HEK293 (cell line): ENCODE measurements around the gene KIAA0586.

ENCODE experiments used
- CTCF ChIA-PET: fragments of 350-600 bp; formaldehyde crosslinking; extraction: SDS; loops from one replicate; lab custom pipeline; 2021; ENCODE audit warnings: antibody characterized with exemption; lab: Yijun Ruan, JAX
- POLR2A ChIA-PET: fragments of 300-600 bp; formaldehyde crosslinking; extraction: SDS; loops from one replicate; lab custom pipeline; 2020; ENCODE audit warnings: antibody characterized with exemption, inconsistent platforms; lab: Yijun Ruan, JAX
- H3K27ac ChIP-seq: fragments of 200-500 bp; sonication (Bioruptor generic); 2 replicates; pipeline ENCODE4 v1.5.1; 2014; ENCODE audit warnings: low read depth, low read length, control low read depth, inconsistent platforms; ENCODE audit errors: extremely low read depth
- H3K36me3 ChIP-seq, 2 experiments: fragments of 200-500 bp in 1 of 2; sonication (Bioruptor generic) in 1 of 2; 1 replicate in 1 of 2; 2 replicates in 1 of 2; pipeline ENCODE4 v1.5.1; 2014 to 2017; ENCODE audit warnings: inconsistent platforms in 2 of 2, low read length in 2 of 2; ENCODE audit not compliant: control insufficient read depth in 2 of 2, insufficient read depth in 1 of 2
- H3K4me1 ChIP-seq: fragments of 200-500 bp; sonication (Bioruptor generic); 2 replicates; pipeline ENCODE4 v1.5.1; 2014; ENCODE audit warnings: mild to moderate bottlenecking, low read length, inconsistent platforms; ENCODE audit not compliant: control insufficient read depth, insufficient read depth
- H3K4me3 ChIP-seq: 2 replicates; pipeline ENCODE4 v1.5.1; 2011; ENCODE audit warnings: low read depth, mild to moderate bottlenecking, control low read depth, low read length, moderate library complexity
- H3K9me3 ChIP-seq: fragments of 200-500 bp; sonication (Bioruptor generic); 2 replicates; pipeline ENCODE4 v1.5.1; 2014; ENCODE audit warnings: low read depth, low read length, inconsistent platforms; ENCODE audit not compliant: control insufficient read depth, insufficient read depth
- EGR2 ChIP-seq: fragments of 450-650 bp; formaldehyde crosslinking; IDR thresholded peaks from 2 replicates; pipeline ENCODE4 v1.5.1; 2016; ENCODE audit warnings: low read depth, missing biosample characterization, missing genetic modification characterization
- GLI2 ChIP-seq: fragments of 450-650 bp; formaldehyde crosslinking; IDR thresholded peaks from 2 replicates; pipeline ENCODE4; 2017; ENCODE audit warnings: missing biosample characterization, missing genetic modification characterization, low read depth, borderline replicate concordance
- GLIS1 ChIP-seq: fragments of 450-650 bp; formaldehyde crosslinking; IDR thresholded peaks from 2 replicates; pipeline ENCODE4 v1.5.1; 2016; ENCODE audit warnings: missing biosample characterization, missing genetic modification characterization
- GLIS2 ChIP-seq: fragments of 450-650 bp; formaldehyde crosslinking; IDR thresholded peaks from 2 replicates; pipeline ENCODE4 v1.5.1; 2016; ENCODE audit warnings: missing biosample characterization, missing genetic modification characterization
- HOXC10 ChIP-seq: sonication (generic); formaldehyde crosslinking; IDR thresholded peaks from 2 replicates; pipeline ENCODE4 v1.8.1; 2023; ENCODE audit warnings: mild to moderate bottlenecking, missing genetic modification reagents
- INSM2 ChIP-seq: fragments of 450-650 bp; formaldehyde crosslinking; IDR thresholded peaks from 2 replicates; pipeline ENCODE4 v1.5.1; 2016; ENCODE audit warnings: missing biosample characterization, missing genetic modification characterization
- KLF10 ChIP-seq: fragments of 450-650 bp; IDR thresholded peaks from 2 replicates; pipeline ENCODE4 v1.5.1; 2018; ENCODE audit warnings: missing biosample characterization, mild to moderate bottlenecking, missing genetic modification characterization
- OSR2 ChIP-seq: fragments of 450-650 bp; formaldehyde crosslinking; IDR thresholded peaks from 2 replicates; pipeline ENCODE4 v1.5.1; 2016; ENCODE audit warnings: missing biosample characterization, missing genetic modification characterization
- REPIN1 ChIP-seq: fragments of 450-650 bp; formaldehyde crosslinking; IDR thresholded peaks from 2 replicates; pipeline ENCODE4 v1.5.1; 2017; ENCODE audit warnings: missing biosample characterization, missing genetic modification characterization, low read depth
- SCRT2 ChIP-seq: fragments of 450-650 bp; formaldehyde crosslinking; IDR thresholded peaks from 2 replicates; pipeline ENCODE4 v1.5.1; 2016; ENCODE audit warnings: missing biosample characterization, missing genetic modification characterization
- SETDB1 ChIP-seq: IDR thresholded peaks from one replicate; pipeline ENCODE4 v1.6.1; 2017; ENCODE audit warnings: mild to moderate bottlenecking, low read length, moderate library complexity, mixed read lengths; ENCODE audit not compliant: insufficient read length
- ZBTB1 ChIP-seq: fragments of 450-650 bp; formaldehyde crosslinking; IDR thresholded peaks from 2 replicates; pipeline ENCODE4 v1.5.1; 2016; ENCODE audit warnings: missing biosample characterization, missing genetic modification characterization
- ZBTB20 ChIP-seq: fragments of 450-650 bp; formaldehyde crosslinking; IDR thresholded peaks from 2 replicates; pipeline ENCODE4 v1.5.1; 2016; ENCODE audit warnings: missing biosample characterization, missing genetic modification characterization
- ZBTB48 ChIP-seq: fragments of 450-650 bp; formaldehyde crosslinking; IDR thresholded peaks from 2 replicates; pipeline ENCODE4 v1.5.1; 2016; ENCODE audit warnings: missing biosample characterization, missing genetic modification characterization
- ZNF174 ChIP-seq: fragments of 450-650 bp; formaldehyde crosslinking; IDR thresholded peaks from 2 replicates; pipeline ENCODE4 v1.5.0; 2017; ENCODE audit warnings: missing biosample characterization, mild to moderate bottlenecking, missing genetic modification characterization
- ZNF175 ChIP-seq: fragments of 450-650 bp; formaldehyde crosslinking; IDR thresholded peaks from 2 replicates; pipeline ENCODE4 v1.5.1; 2016; ENCODE audit warnings: missing biosample characterization, missing genetic modification characterization
- ZNF335 ChIP-seq: fragments of 450-650 bp; formaldehyde crosslinking; conservative IDR thresholded peaks from 2 replicates; pipeline ENCODE4 v1.5.1; 2016; ENCODE audit warnings: missing biosample characterization, missing genetic modification characterization
- ZNF362 ChIP-seq: fragments of 450-650 bp; formaldehyde crosslinking; IDR thresholded peaks from 2 replicates; pipeline ENCODE4 v1.5.1; 2016; ENCODE audit warnings: missing biosample characterization, missing genetic modification characterization
- ZNF404 ChIP-seq: fragments of 450-650 bp; formaldehyde crosslinking; IDR thresholded peaks from 2 replicates; pipeline ENCODE4 v1.5.1; 2017; ENCODE audit warnings: missing biosample characterization, missing genetic modification characterization
- ZNF423 ChIP-seq: fragments of 450-650 bp; formaldehyde crosslinking; IDR thresholded peaks from 2 replicates; pipeline ENCODE4 v1.5.1; 2016; ENCODE audit warnings: missing biosample characterization, missing genetic modification characterization
- ZNF449 ChIP-seq: fragments of 450-650 bp; formaldehyde crosslinking; IDR thresholded peaks from 2 replicates; pipeline ENCODE4 v1.5.1; 2017; ENCODE audit warnings: missing biosample characterization, mild to moderate bottlenecking, missing genetic modification characterization, moderate library complexity
- ZNF530 ChIP-seq: fragments of 450-650 bp; formaldehyde crosslinking; IDR thresholded peaks from 2 replicates; pipeline ENCODE4 v1.5.1; 2016; ENCODE audit warnings: low read depth, missing biosample characterization, missing genetic modification characterization
- ZNF626 ChIP-seq: fragments of 450-650 bp; sonication (Bioruptor Pico); formaldehyde crosslinking; IDR thresholded peaks from 2 replicates; pipeline ENCODE4 v1.5.1; 2018; ENCODE audit warnings: missing biosample characterization, missing genetic modification characterization, inconsistent platforms
- ZNF639 ChIP-seq: fragments of 450-650 bp; formaldehyde crosslinking; IDR thresholded peaks from 2 replicates; pipeline ENCODE4 v1.5.1; 2016; ENCODE audit warnings: missing biosample characterization, missing genetic modification characterization
- ZNF777 ChIP-seq: fragments of 450-650 bp; formaldehyde crosslinking; IDR thresholded peaks from 2 replicates; pipeline ENCODE4 v1.5.1; 2017; ENCODE audit warnings: missing biosample characterization, missing genetic modification characterization, borderline replicate concordance
- ZNF837 ChIP-seq: fragments of 450-650 bp; formaldehyde crosslinking; IDR thresholded peaks from 2 replicates; pipeline ENCODE4 v1.5.1; 2016; ENCODE audit warnings: missing biosample characterization, missing genetic modification characterization
- ZSCAN16 ChIP-seq: fragments of 450-650 bp; formaldehyde crosslinking; IDR thresholded peaks from 2 replicates; pipeline ENCODE4 v1.5.1; 2016; ENCODE audit warnings: missing biosample characterization, missing genetic modification characterization
- ZSCAN18 ChIP-seq: fragments of 450-650 bp; formaldehyde crosslinking; IDR thresholded peaks from 2 replicates; pipeline ENCODE4 v1.5.1; 2016; ENCODE audit warnings: missing biosample characterization, missing genetic modification characterization
- ZSCAN23 ChIP-seq: fragments of 450-650 bp; formaldehyde crosslinking; IDR thresholded peaks from 2 replicates; pipeline ENCODE4 v1.5.1; 2016; ENCODE audit warnings: missing biosample characterization, missing genetic modification characterization
- ZSCAN30 ChIP-seq: fragments of 450-650 bp; IDR thresholded peaks from 2 replicates; pipeline ENCODE4 v1.5.1; 2018; ENCODE audit warnings: missing biosample characterization, mild to moderate bottlenecking, missing genetic modification characterization, moderate library complexity
- ZXDB ChIP-seq: fragments of 450-650 bp; formaldehyde crosslinking; IDR thresholded peaks from 2 replicates; pipeline ENCODE4 v1.5.1; 2016; ENCODE audit warnings: missing biosample characterization, missing genetic modification characterization

KIAA0586 gene

GRCh38 chr14:58427281-58428117 lies at the start of gene KIAA0586, which contains the start of gene TIMM9:
Gene KIAA0586 (plus strand): TSS chr14:58427719. CDS start chr14:58428265, 546 bp downstream.
Gene TIMM9 (minus strand): TSS chr14:58427531. CDS start chr14:58411945, 15,586 bp downstream.
- Histone ChIP-seq H3K27ac (peak within 1 kb of the TSS; percentile 81), H3K36me3 (peaks cover 32 to 34% of the 10 kb centered on the region in 2 experiments), H3K9me3 (no peaks in the 10 kb centered on the region), H3K4me3 (peak within 1 kb of the TSS; percentile 65), H3K4me1 (no peaks in the 10 kb centered on the region)
- CTCF ChIA-PET = interaction anchor here (0.6 to 1.6 kb wide), 6 partner anchors 32 to 879 kb away, joined by 3 to 8 read pairs (median 4); partner anchors contain the start of gene TOMM20L
- POLR2A ChIA-PET = interaction anchor here (0.5 to 1.8 kb wide), 12 partner anchors 15 to 251 kb away, joined by 3 to 16 read pairs (median 4); partner anchors contain the start of genes ARID4A, PSMA3 and TOMM20L
- TF ChIP-seq ZNF449 (tag by site-specific recombination) (0 out of 2 replicates have a peak, but pooled peaks have one; percentile 19), GLIS2 (no peak), REPIN1 (tag by site-specific recombination) (peak; percentile 7; the same call in 1 of the 2 replicates), ZBTB48 (peak; percentile 92), ZNF335 (tag by site-specific recombination) (peak; percentile 65), ZNF837 (tag by site-specific recombination) (no peak), SETDB1 (peak; percentile 82), ZSCAN16 (tag by site-specific recombination) (0 out of 2 replicates have a peak, but pooled peaks have one; percentile 15), ZXDB (peak; percentile 93), OSR2 (tag by site-specific recombination) (peak; percentile 29; the same call in 1 of the 2 replicates), SCRT2 (tag by site-specific recombination) (0 out of 2 replicates have a peak, but pooled peaks have one; percentile 12), ZNF777 (tag by site-specific recombination) (0 out of 2 replicates have a peak, but pooled peaks have one; percentile 48), ZNF626 (tag by site-specific recombination) (peak; percentile 80; the same call in 1 of the 2 replicates), ZBTB1 (tag by site-specific recombination) (peak; percentile 90; the same call in 1 of the 2 replicates), ZNF639 (tag by site-specific recombination) (peak; percentile 78; the same call in 1 of the 2 replicates), ZNF175 (no peak), ZNF362 (tag by site-specific recombination) (no peak), ZSCAN18 (peak; percentile 66; the same call in 1 of the 2 replicates), KLF10 (tag by site-specific recombination) (peak; percentile 57), EGR2 (peak; percentile 82), ZNF404 (tag by site-specific recombination) (0 out of 2 replicates have a peak, but pooled peaks have one; percentile 23), ZSCAN30 (tag by site-specific recombination) (peak; percentile 81), GLI2 (tag by site-specific recombination) (no peak), ZSCAN23 (peak; percentile 24; the same call in 1 of the 2 replicates), ZNF423 (tag by site-specific recombination) (no peak), ZBTB20 (no peak), INSM2 (tag by site-specific recombination) (peak; percentile 42; the same call in 1 of the 2 replicates), ZNF174 (tag by site-specific recombination) (no peak; the same call in 1 of the 2 replicates), GLIS1 (tag by site-specific recombination) (peak; percentile 22; the same call in 1 of the 2 replicates), HOXC10 (no peak), ZNF530 (no peak)
